Neural cell (in vitro differentiated cells): ENCODE results near the gene ACSS1. TPM values are rescaled to one million over a fixed set of nuclear protein-coding genes. Genes with fewer than 3 reads are reported as not detected.

Experiments used
- H2AFZ ChIP-seq: fragments of 200-600, 300-800 bp; sonication (generic), shearing (Covaris generic); 2 replicates; pipeline ENCODE4 v1.6.0; 2014; ENCODE audit warnings: low read depth, mild to moderate bottlenecking, antibody characterized with exemption, low read length, moderate library complexity
- H3F3A ChIP-seq: fragments of 200-600 bp; shearing (Covaris generic); 2 replicates; pipeline ENCODE4 v1.6.1; 2016; ENCODE audit warnings: mild to moderate bottlenecking, moderate library complexity, mixed read lengths, antibody characterized with exemption, low read length; ENCODE audit not compliant: insufficient read depth, poor library complexity, severe bottlenecking
- H3K27ac ChIP-seq: fragments of 200-600, 300-800 bp; sonication (generic), shearing (Covaris generic); 2 replicates; pipeline ENCODE4 v1.5.1; 2014; ENCODE audit warnings: mild to moderate bottlenecking, low read length, moderate library complexity
- H3K27me3 ChIP-seq: fragments of 300-800, 200-600 bp; sonication (generic), shearing (Covaris generic); 2 replicates; pipeline ENCODE4 v1.6.0; 2014; ENCODE audit warnings: mild to moderate bottlenecking, low read depth, low read length, moderate library complexity; ENCODE audit not compliant: insufficient read depth
- H3K36me3 ChIP-seq: fragments of 300-800, 200-600 bp; sonication (generic), shearing (Covaris generic); 2 replicates; pipeline ENCODE4 v1.5.1; 2014; ENCODE audit warnings: mild to moderate bottlenecking, antibody characterized with exemption, low read length, moderate library complexity; ENCODE audit not compliant: insufficient read depth
- H3K4me2 ChIP-seq: fragments of 300-800, 200-600 bp; sonication (generic), shearing (Covaris generic); 2 replicates; pipeline ENCODE4 v1.6.0; 2014; ENCODE audit warnings: mild to moderate bottlenecking, low read length
- H3K4me3 ChIP-seq: fragments of 300-800, 200-600 bp; sonication (generic), shearing (Covaris generic); 2 replicates; pipeline ENCODE4 v1.5.1; 2014; ENCODE audit warnings: mild to moderate bottlenecking, low read length, moderate library complexity
- H3K79me2 ChIP-seq: fragments of 200-600 bp; shearing (Covaris generic); replicated peaks from 2 replicates; pipeline ENCODE4 v1.6.0; 2014; ENCODE audit warnings: mild to moderate bottlenecking, low read length, moderate library complexity; ENCODE audit not compliant: insufficient read depth
- H3K9ac ChIP-seq: fragments of 300-800, 200-600 bp; sonication (generic), shearing (Covaris generic); 2 replicates; pipeline ENCODE4 v1.6.1; 2016; ENCODE audit warnings: mild to moderate bottlenecking, low read length, mixed read lengths
- H3K9me2 ChIP-seq: fragments of 200-600 bp; shearing (Covaris generic); 2 replicates; pipeline ENCODE4 v1.6.1; 2016; ENCODE audit warnings: mild to moderate bottlenecking, low read length, mixed read lengths; ENCODE audit not compliant: insufficient read depth
- H3K9me3 ChIP-seq: fragments of 200-600, 300-800 bp; sonication (generic), shearing (Covaris generic); 2 replicates; pipeline ENCODE4 v1.6.1; 2016; ENCODE audit warnings: mild to moderate bottlenecking, mixed run types, low read length, moderate library complexity, mixed read lengths
- H4K20me1 ChIP-seq: fragments of 200-600 bp; shearing (Covaris generic); 2 replicates; pipeline ENCODE4 v1.6.1; 2016; ENCODE audit warnings: mild to moderate bottlenecking, mixed run types; ENCODE audit not compliant: insufficient read depth
- CTCF ChIP-seq: fragments of 450-650 bp; IDR thresholded peaks from 2 replicates; pipeline ENCODE4 v1.5.1; 2014; ENCODE audit warnings: antibody characterized with exemption, mild to moderate bottlenecking, moderate library complexity; ENCODE audit not compliant: poor library complexity, severe bottlenecking
- EP300 ChIP-seq: fragments of 450-650 bp; conservative IDR thresholded peaks from 2 replicates; pipeline ENCODE4 v1.6.1; 2014; ENCODE audit warnings: antibody characterized with exemption, mild to moderate bottlenecking, moderate library complexity; ENCODE audit not compliant: poor library complexity, severe bottlenecking
- EZH2 ChIP-seq: fragments of 200-600, 300-800 bp; shearing (Covaris generic), sonication (generic); IDR thresholded peaks from 2 replicates; pipeline ENCODE4 v1.6.1; 2014; ENCODE audit warnings: antibody characterized with exemption, low read length, borderline replicate concordance, mild to moderate bottlenecking; ENCODE audit not compliant: insufficient read depth, poor library complexity, severe bottlenecking
- MXI1 ChIP-seq: fragments of 450-650 bp; conservative IDR thresholded peaks from 2 replicates; pipeline ENCODE4 v1.6.1; 2014; ENCODE audit warnings: antibody characterized with exemption, mild to moderate bottlenecking; ENCODE audit not compliant: poor library complexity, severe bottlenecking
- POLR2AphosphoS5 ChIP-seq: IDR thresholded peaks from 2 replicates; pipeline ENCODE4 v1.6.1; 2012
- RAD21 ChIP-seq: fragments of 450-650 bp; conservative IDR thresholded peaks from 2 replicates; pipeline ENCODE4 v1.6.1; 2014; ENCODE audit warnings: antibody characterized with exemption, mild to moderate bottlenecking, moderate library complexity
- REST ChIP-seq: IDR thresholded peaks from 2 replicates; pipeline ENCODE4 v1.6.1; 2012; ENCODE audit warnings: borderline replicate concordance
- SMC3 ChIP-seq: fragments of 450-650 bp; conservative IDR thresholded peaks from 2 replicates; pipeline ENCODE4 v1.6.1; 2014; ENCODE audit warnings: antibody characterized with exemption, mild to moderate bottlenecking, moderate library complexity; ENCODE audit not compliant: poor library complexity
- TAF1 ChIP-seq: IDR thresholded peaks from 2 replicates; pipeline ENCODE4 v1.6.1; 2012; ENCODE audit warnings: low read depth
- polyA plus RNA-seq: library from polyadenylated mRNA; depleted of rRNA; stranded (reverse); fragments of >200 nt; gene quantifications from 2 replicates; pipeline ENCODE4 v1.2.3, GENCODE V29; 2014

The ACSS1 gene
- polyA plus RNA-seq, 1 donor from 2014 or later: not detected

- peaks cover 13% of the 10 kb centered on the region for H3K36me3 ChIP-seq
- H3K4me3 ChIP-seq: no peak overlapping the region
- H3K79me2 ChIP-seq: no peaks in the 10 kb centered on the region
- H3K27me3 ChIP-seq: no peaks in the 10 kb centered on the region
- H3K4me2 ChIP-seq: no peak overlapping the region
- H3K9me2 ChIP-seq: no peaks in the 10 kb centered on the region
- no peak overlapping the region for H3K9ac ChIP-seq
- H3K9me3 ChIP-seq: peaks cover 4% of the 10 kb centered on the region
- no peak overlapping the region for H3K27ac ChIP-seq
- no peak for TF ChIP-seq EZH2
- TF ChIP-seq REST: no peak
- TF ChIP-seq TAF1: no peak
- TF ChIP-seq EP300: no peak
- TF ChIP-seq SMC3: no peak
- no peak for TF ChIP-seq MXI1
- TF ChIP-seq RAD21: no peak
- no peak for TF ChIP-seq POLR2AphosphoS5
- no peak for TF ChIP-seq CTCF
- H2AFZ ChIP-seq: no peak overlapping the region
- H4K20me1 ChIP-seq: no peaks in the 10 kb centered on the region
- no peaks in the 10 kb centered on the region for H3F3A ChIP-seq
These were observed 86.4 kb downstream of the ACSS1 start for GRCh38 chr20:24971376-24972101.

- TF ChIP-seq EP300: no peak
- TF ChIP-seq EZH2: no peak
- TF ChIP-seq POLR2AphosphoS5: no peak
- no peak overlapping the region for H3K4me2 ChIP-seq
- H4K20me1 ChIP-seq: no peaks in the 10 kb centered on the region
- H3K79me2 ChIP-seq: no peaks in the 10 kb centered on the region
- H3K9me2 ChIP-seq: no peaks in the 10 kb centered on the region
- H3K36me3 ChIP-seq: peaks cover 8% of the 10 kb centered on the region
- H3K27me3 ChIP-seq: no peaks in the 10 kb centered on the region
- no peak overlapping the region for H3K9ac ChIP-seq
- no peak overlapping the region for H3K4me3 ChIP-seq
- H3K27ac ChIP-seq: no peak overlapping the region
- H3F3A ChIP-seq: no peaks in the 10 kb centered on the region
- no peak overlapping the region for H2AFZ ChIP-seq
- H3K9me3 ChIP-seq: no peaks in the 10 kb centered on the region
These were observed 87.2 kb downstream of the ACSS1 start for GRCh38 chr20:24970754-24971153.
